Measurements from ENCODE around the gene SMURF1.

SMURF1 gene

GRCh38 chr7:99141841-99142726 is 1.8 kb downstream of the SMURF1 start:
- DNase-seq (ENCODE audit: low spot score) = peak; percentile 70

GRCh38 chr7:99141334-99141733 is 2.6 kb downstream of the SMURF1 start:
- DNase-seq (ENCODE audit: low spot score) = no peak

GRCh38 chr7:99140813-99141212 is 3.1 kb downstream of the SMURF1 start:
- DNase-seq (ENCODE audit: low spot score) = no peak

GRCh38 chr7:99139036-99139435 is 4.9 kb downstream of the SMURF1 start:
- DNase-seq (ENCODE audit: low spot score) = no peak

- peak; percentile 71 for DNase-seq (ENCODE audit: low spot score)
These were observed 6.3 kb downstream of the SMURF1 start for GRCh38 chr7:99137411-99138180.

- no peak for DNase-seq (ENCODE audit: low spot score)
These were observed 8.0 kb downstream of the SMURF1 start for GRCh38 chr7:99135938-99136337.

GRCh38 chr7:99133766-99134564 is 9.9 kb downstream of the SMURF1 start:
- DNase-seq (ENCODE audit: low spot score) = no peak

GRCh38 chr7:99132595-99133321 is 11.2 kb downstream of the SMURF1 start:
- no peak for DNase-seq (ENCODE audit: low spot score)

GRCh38 chr7:99131290-99131689 is 12.6 kb downstream of the SMURF1 start:
- no peak for DNase-seq (ENCODE audit: low spot score)

- no peak for DNase-seq (ENCODE audit: low spot score)
These were observed 14.4 kb downstream of the SMURF1 start for GRCh38 chr7:99129536-99129935.

- no peak for DNase-seq (ENCODE audit: low spot score)
These were observed 14.9 kb downstream of the SMURF1 start for GRCh38 chr7:99129001-99129400.

- no peak for DNase-seq (ENCODE audit: low spot score)
These were observed 15.6 kb downstream of the SMURF1 start for GRCh38 chr7:99128076-99128950.

GRCh38 chr7:99127636-99128035 is 16.3 kb downstream of the SMURF1 start:
- no peak for DNase-seq (ENCODE audit: low spot score)

- no peak for DNase-seq (ENCODE audit: low spot score)
These were observed 16.9 kb downstream of the SMURF1 start for GRCh38 chr7:99126921-99127553.

- DNase-seq (ENCODE audit: low spot score) = no peak
These were observed 18.4 kb downstream of the SMURF1 start for GRCh38 chr7:99125505-99125865.

- no peak for DNase-seq (ENCODE audit: low spot score)
These were observed 19.0 kb downstream of the SMURF1 start for GRCh38 chr7:99124751-99125504.

- no peak for DNase-seq (ENCODE audit: low spot score)
These were observed 19.7 kb downstream of the SMURF1 start for GRCh38 chr7:99124236-99124635.

GRCh38 chr7:99123571-99124033 is 20.3 kb downstream of the SMURF1 start:
- DNase-seq (ENCODE audit: low spot score) = no peak

- no peak for DNase-seq (ENCODE audit: low spot score)
These were observed 21.1 kb downstream of the SMURF1 start for GRCh38 chr7:99122762-99123161.

Measured in iPS-NIHi11 (cell line).